SK-N-SH (cell line): ENCODE measurements around the gene EHD1.

ENCODE experiments used
- FOXJ3 ChIP-seq: sonication (generic); formaldehyde crosslinking; IDR thresholded peaks from 2 replicates; pipeline ENCODE4 v1.5.1; 2020; ENCODE audit warnings: mild to moderate bottlenecking, missing genetic modification reagents
- RFX5 ChIP-seq: IDR thresholded peaks from 2 replicates; pipeline ENCODE4 v1.6.1; 2012; ENCODE audit warnings: mild to moderate bottlenecking, improper control_type of control experiment, low read length
- RXRA ChIP-seq: IDR thresholded peaks from 2 replicates; pipeline ENCODE4 v1.4.0; 2012; ENCODE audit warnings: low read depth, mild to moderate bottlenecking, borderline replicate concordance
- SMC3 ChIP-seq: IDR thresholded peaks from 2 replicates; pipeline ENCODE4 v1.6.1; 2012; ENCODE audit warnings: low read depth, low read length, improper control_type of control experiment
- TF ChIP-seq, protein P1 (sequence below): IDR thresholded peaks from 2 replicates; pipeline ENCODE4 v1.4.0; 2012; ENCODE audit warnings: low read depth, borderline replicate concordance
- TF ChIP-seq, protein P2 (sequence below): fragments of 200-600 bp; sonication (generic); IDR thresholded peaks from 2 replicates; pipeline ENCODE4 v1.6.1; 2017; ENCODE audit warnings: antibody characterized with exemption, mild to moderate bottlenecking, moderate library complexity
- TF ChIP-seq, protein P3 (sequence below): fragments of 150-350 bp; IDR thresholded peaks from 2 replicates; pipeline ENCODE4 v1.6.1; 2016; ENCODE audit warnings: mild to moderate bottlenecking, low read depth, low read length

DNA sequence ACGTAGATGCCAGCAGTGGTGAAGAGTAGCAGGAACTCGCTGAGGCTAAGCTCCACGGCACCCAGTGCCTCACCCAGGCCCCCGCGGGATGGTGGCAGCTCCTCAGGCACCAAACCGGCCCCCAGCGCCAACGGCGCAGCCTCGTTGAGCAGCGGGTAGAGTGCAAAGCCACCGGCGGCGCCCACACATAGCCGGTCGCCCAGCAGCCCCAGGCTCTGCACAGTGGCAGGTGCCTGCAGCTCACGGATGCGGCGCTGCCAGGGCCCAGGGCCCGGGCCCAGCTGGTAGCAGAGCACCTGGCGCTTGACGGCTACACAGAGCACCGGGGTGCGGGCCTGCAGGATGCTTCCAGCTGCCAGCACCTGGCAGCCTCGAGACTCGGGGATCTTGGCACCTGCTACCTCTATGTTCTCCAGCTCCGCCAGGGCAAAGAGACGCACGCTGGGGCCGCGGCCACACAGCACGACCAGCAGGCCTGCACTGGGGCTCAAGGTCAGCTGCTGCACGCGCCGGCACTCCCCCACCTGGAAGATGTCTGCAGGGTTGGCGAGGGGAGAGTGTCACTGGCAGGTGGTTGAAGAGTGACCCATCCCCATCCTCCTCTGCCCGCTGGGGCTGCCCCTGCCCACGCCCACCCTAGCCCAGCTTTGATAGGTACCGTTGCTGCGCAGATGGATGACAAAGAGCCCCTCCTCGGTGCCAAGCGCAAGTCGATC, 48.7 kb downstream of the EHD1 start:
- TF ChIP-seq, protein P1, sequence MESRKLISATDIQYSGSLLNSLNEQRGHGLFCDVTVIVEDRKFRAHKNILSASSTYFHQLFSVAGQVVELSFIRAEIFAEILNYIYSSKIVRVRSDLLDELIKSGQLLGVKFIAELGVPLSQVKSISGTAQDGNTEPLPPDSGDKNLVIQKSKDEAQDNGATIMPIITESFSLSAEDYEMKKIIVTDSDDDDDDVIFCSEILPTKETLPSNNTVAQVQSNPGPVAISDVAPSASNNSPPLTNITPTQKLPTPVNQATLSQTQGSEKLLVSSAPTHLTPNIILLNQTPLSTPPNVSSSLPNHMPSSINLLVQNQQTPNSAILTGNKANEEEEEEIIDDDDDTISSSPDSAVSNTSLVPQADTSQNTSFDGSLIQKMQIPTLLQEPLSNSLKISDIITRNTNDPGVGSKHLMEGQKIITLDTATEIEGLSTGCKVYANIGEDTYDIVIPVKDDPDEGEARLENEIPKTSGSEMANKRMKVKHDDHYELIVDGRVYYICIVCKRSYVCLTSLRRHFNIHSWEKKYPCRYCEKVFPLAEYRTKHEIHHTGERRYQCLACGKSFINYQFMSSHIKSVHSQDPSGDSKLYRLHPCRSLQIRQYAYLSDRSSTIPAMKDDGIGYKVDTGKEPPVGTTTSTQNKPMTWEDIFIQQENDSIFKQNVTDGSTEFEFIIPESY = no peak
- no peak for TF ChIP-seq SMC3
- TF ChIP-seq, protein P2, sequence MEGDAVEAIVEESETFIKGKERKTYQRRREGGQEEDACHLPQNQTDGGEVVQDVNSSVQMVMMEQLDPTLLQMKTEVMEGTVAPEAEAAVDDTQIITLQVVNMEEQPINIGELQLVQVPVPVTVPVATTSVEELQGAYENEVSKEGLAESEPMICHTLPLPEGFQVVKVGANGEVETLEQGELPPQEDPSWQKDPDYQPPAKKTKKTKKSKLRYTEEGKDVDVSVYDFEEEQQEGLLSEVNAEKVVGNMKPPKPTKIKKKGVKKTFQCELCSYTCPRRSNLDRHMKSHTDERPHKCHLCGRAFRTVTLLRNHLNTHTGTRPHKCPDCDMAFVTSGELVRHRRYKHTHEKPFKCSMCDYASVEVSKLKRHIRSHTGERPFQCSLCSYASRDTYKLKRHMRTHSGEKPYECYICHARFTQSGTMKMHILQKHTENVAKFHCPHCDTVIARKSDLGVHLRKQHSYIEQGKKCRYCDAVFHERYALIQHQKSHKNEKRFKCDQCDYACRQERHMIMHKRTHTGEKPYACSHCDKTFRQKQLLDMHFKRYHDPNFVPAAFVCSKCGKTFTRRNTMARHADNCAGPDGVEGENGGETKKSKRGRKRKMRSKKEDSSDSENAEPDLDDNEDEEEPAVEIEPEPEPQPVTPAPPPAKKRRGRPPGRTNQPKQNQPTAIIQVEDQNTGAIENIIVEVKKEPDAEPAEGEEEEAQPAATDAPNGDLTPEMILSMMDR = no peak
- TF ChIP-seq RXRA = no peak
- TF ChIP-seq FOXJ3 = no peak
- no peak for TF ChIP-seq RFX5
- TF ChIP-seq, protein P3, sequence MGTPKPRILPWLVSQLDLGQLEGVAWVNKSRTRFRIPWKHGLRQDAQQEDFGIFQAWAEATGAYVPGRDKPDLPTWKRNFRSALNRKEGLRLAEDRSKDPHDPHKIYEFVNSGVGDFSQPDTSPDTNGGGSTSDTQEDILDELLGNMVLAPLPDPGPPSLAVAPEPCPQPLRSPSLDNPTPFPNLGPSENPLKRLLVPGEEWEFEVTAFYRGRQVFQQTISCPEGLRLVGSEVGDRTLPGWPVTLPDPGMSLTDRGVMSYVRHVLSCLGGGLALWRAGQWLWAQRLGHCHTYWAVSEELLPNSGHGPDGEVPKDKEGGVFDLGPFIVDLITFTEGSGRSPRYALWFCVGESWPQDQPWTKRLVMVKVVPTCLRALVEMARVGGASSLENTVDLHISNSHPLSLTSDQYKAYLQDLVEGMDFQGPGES = no peak
